HEK293 (cell line): ENCODE data around the gene MEGF10.

Experiments used
- OSR2 ChIP-seq: fragments of 450-650 bp; formaldehyde crosslinking; IDR thresholded peaks from 2 replicates; pipeline ENCODE4 v1.5.1; 2016; ENCODE audit warnings: missing biosample characterization, missing genetic modification characterization
- ZIC2 ChIP-seq: fragments of 450-650 bp; formaldehyde crosslinking; IDR thresholded peaks from 2 replicates; pipeline ENCODE4 v1.5.1; 2016; ENCODE audit warnings: missing biosample characterization, missing genetic modification characterization
- ZNF248 ChIP-seq: fragments of 450-650 bp; formaldehyde crosslinking; IDR thresholded peaks from 2 replicates; pipeline ENCODE4 v1.5.1; 2017; ENCODE audit warnings: missing biosample characterization, missing genetic modification characterization
- ZNF274 ChIP-seq, 2 experiments: fragments of 200-500 bp in 1 of 2; fragments of 450-650 bp in 1 of 2; sonication (Bioruptor generic) in 1 of 2; formaldehyde crosslinking in 1 of 2; IDR thresholded peaks; 2 replicates each; pipeline versions ENCODE4 v1.5.1 to v1.6.1; 2014 to 2016; ENCODE audit warnings: borderline replicate concordance in 1 of 2, inconsistent platforms in 1 of 2, low read length in 1 of 2, missing biosample characterization in 1 of 2, missing genetic modification characterization in 1 of 2
- TF ChIP-seq, protein P1 (sequence below): fragments of 450-650 bp; formaldehyde crosslinking; IDR thresholded peaks from 2 replicates; pipeline ENCODE4 v1.5.1; 2017; ENCODE audit warnings: missing biosample characterization, missing genetic modification characterization
- TF ChIP-seq, protein P2 (sequence below): fragments of 450-650 bp; formaldehyde crosslinking; IDR thresholded peaks from 2 replicates; pipeline ENCODE4 v1.5.1; 2016; ENCODE audit warnings: missing biosample characterization, missing genetic modification characterization
- TF ChIP-seq, protein P3 (sequence below): fragments of 450-650 bp; formaldehyde crosslinking; IDR thresholded peaks from 2 replicates; pipeline ENCODE4 v1.5.1; 2016; ENCODE audit warnings: missing biosample characterization, missing genetic modification characterization

DNA sequence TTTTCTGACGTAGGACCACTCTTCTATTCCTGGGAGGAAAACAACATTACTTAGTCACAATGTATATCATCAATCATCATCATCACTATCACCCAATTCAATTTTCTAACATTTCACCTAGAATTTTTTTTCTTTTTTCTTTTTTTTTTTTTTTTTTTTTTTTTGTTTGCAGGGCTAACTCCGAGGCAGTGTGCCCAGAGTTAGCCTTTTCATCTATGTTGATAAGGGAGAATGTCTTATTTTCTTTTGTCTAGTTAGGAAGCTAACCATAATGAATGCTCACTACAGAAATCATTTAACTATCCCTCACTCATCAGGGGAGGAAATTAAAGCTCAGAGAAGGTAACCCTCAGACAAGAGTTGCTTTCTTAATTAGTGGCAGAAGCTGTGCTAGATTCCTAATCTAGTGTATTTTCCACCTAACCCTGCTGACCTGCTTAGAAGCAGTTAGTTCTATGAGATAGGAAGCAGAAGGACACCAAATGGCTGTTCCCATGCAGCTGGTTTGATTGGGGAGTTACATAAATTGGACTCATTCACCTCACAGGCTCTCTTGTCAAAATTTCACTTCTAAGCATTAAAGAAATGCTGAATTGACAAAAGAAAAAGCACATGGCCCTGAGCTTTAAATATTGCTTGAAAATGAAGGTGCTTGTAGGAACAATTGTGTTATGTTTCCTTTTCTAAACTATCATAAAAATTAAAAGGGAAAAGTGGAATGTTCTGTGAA, 218.2 kb downstream of the MEGF10 start:
- TF ChIP-seq ZNF274 (IDR thresholded peaks at IDR 0.05; ENCODE audit: low read length) (no peak), ZNF274 (tag by site-specific recombination; IDR thresholded peaks at IDR 0.05; ENCODE audit: borderline replicate concordance) (no peak), ZNF248 (no peak), OSR2 (tag by site-specific recombination) (no peak), ZIC2 (tag by site-specific recombination) (no peak)
- TF ChIP-seq, protein P1, sequence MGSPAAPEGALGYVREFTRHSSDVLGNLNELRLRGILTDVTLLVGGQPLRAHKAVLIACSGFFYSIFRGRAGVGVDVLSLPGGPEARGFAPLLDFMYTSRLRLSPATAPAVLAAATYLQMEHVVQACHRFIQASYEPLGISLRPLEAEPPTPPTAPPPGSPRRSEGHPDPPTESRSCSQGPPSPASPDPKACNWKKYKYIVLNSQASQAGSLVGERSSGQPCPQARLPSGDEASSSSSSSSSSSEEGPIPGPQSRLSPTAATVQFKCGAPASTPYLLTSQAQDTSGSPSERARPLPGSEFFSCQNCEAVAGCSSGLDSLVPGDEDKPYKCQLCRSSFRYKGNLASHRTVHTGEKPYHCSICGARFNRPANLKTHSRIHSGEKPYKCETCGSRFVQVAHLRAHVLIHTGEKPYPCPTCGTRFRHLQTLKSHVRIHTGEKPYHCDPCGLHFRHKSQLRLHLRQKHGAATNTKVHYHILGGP (tag by site-specific recombination): no peak
- TF ChIP-seq, protein P2, sequence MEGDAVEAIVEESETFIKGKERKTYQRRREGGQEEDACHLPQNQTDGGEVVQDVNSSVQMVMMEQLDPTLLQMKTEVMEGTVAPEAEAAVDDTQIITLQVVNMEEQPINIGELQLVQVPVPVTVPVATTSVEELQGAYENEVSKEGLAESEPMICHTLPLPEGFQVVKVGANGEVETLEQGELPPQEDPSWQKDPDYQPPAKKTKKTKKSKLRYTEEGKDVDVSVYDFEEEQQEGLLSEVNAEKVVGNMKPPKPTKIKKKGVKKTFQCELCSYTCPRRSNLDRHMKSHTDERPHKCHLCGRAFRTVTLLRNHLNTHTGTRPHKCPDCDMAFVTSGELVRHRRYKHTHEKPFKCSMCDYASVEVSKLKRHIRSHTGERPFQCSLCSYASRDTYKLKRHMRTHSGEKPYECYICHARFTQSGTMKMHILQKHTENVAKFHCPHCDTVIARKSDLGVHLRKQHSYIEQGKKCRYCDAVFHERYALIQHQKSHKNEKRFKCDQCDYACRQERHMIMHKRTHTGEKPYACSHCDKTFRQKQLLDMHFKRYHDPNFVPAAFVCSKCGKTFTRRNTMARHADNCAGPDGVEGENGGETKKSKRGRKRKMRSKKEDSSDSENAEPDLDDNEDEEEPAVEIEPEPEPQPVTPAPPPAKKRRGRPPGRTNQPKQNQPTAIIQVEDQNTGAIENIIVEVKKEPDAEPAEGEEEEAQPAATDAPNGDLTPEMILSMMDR (tag by site-specific recombination): no peak
- TF ChIP-seq, protein P3, sequence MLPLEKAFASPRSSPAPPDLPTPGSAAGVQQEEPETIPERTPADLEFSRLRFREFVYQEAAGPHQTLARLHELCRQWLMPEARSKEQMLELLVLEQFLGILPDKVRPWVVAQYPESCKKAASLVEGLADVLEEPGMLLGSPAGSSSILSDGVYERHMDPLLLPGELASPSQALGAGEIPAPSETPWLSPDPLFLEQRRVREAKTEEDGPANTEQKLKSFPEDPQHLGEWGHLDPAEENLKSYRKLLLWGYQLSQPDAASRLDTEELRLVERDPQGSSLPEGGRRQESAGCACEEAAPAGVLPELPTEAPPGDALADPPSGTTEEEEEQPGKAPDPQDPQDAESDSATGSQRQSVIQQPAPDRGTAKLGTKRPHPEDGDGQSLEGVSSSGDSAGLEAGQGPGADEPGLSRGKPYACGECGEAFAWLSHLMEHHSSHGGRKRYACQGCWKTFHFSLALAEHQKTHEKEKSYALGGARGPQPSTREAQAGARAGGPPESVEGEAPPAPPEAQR (tag by site-specific recombination): no peak
